DOHH2 (cell line): ENCODE data around the gene TMEM272.

Source experiments
- H3F3A ChIP-seq: fragments of 200-600 bp; sonication (generic), shearing (Covaris generic); 2 replicates; pipeline ENCODE4 v1.6.0; 2016; ENCODE audit warnings: antibody characterized with exemption, mild to moderate bottlenecking; ENCODE audit not compliant: control insufficient read depth, insufficient read depth
- H3K27ac ChIP-seq: fragments of 200-600 bp; sonication (generic); 2 replicates; pipeline ENCODE4 v1.5.1; 2014; ENCODE audit warnings: low read depth, mild to moderate bottlenecking, low read length, moderate library complexity
- H3K27me3 ChIP-seq: fragments of 200-600 bp; sonication (generic); 2 replicates; pipeline ENCODE4 v1.6.1; 2014; ENCODE audit warnings: mild to moderate bottlenecking, low read length, mixed read lengths; ENCODE audit not compliant: control insufficient read depth
- H3K36me3 ChIP-seq: fragments of 200-600 bp; sonication (generic); 2 replicates; pipeline ENCODE4 v1.6.1; 2014; ENCODE audit warnings: mild to moderate bottlenecking, low read length, moderate library complexity, mixed read lengths; ENCODE audit not compliant: control insufficient read depth
- H3K4me1 ChIP-seq: fragments of 200-600 bp; sonication (generic); 2 replicates; pipeline ENCODE4 v1.6.1; 2014; ENCODE audit warnings: mild to moderate bottlenecking, low read length, mixed read lengths; ENCODE audit not compliant: control insufficient read depth
- H3K4me2 ChIP-seq: fragments of 200-600 bp; sonication (generic); 2 replicates; pipeline ENCODE4 v1.6.0; 2014; ENCODE audit warnings: mild to moderate bottlenecking, low read length, moderate library complexity
- H3K4me3 ChIP-seq: fragments of 200-600 bp; sonication (generic); 2 replicates; pipeline ENCODE4 v1.5.1; 2014; ENCODE audit warnings: mild to moderate bottlenecking, low read length, mixed read lengths
- H3K79me2 ChIP-seq: fragments of 200-600 bp; sonication (generic); 2 replicates; pipeline ENCODE4 v1.6.1; 2014; ENCODE audit warnings: mild to moderate bottlenecking, low read length, mixed read lengths; ENCODE audit not compliant: control insufficient read depth
- H3K9me2 ChIP-seq: fragments of 200-600 bp; sonication (generic); replicated peaks from 2 replicates; pipeline ENCODE4 v1.6.1; 2014; ENCODE audit warnings: mild to moderate bottlenecking, low read length, mixed read lengths; ENCODE audit not compliant: control insufficient read depth
- H3K9me3 ChIP-seq: fragments of 200-600 bp; sonication (generic); 2 replicates; pipeline ENCODE4 v1.6.1; 2014; ENCODE audit warnings: antibody characterized with exemption, low read length, mixed read lengths; ENCODE audit not compliant: control insufficient read depth, insufficient read depth
- H4K20me1 ChIP-seq: fragments of 200-600 bp; sonication (generic); 2 replicates; pipeline ENCODE4 v1.6.0; 2014; ENCODE audit warnings: low read depth, mild to moderate bottlenecking, antibody characterized with exemption, low read length, moderate library complexity; ENCODE audit not compliant: control insufficient read depth, insufficient read depth
- CTCF ChIP-seq: fragments of 200-600 bp; sonication (generic); IDR thresholded peaks from one replicate; pipeline ENCODE4 v1.5.1; 2014; ENCODE audit warnings: antibody characterized with exemption, mild to moderate bottlenecking, low read depth, low read length; ENCODE audit not compliant: poor library complexity, severe bottlenecking
- EZH2phosphoT487 ChIP-seq: fragments of 200-600 bp; sonication (generic); IDR thresholded peaks from 2 replicates; pipeline ENCODE4 v1.6.1; 2017; ENCODE audit warnings: borderline replicate concordance, mild to moderate bottlenecking, antibody characterized with exemption, low read length, moderate library complexity, mixed read lengths

Gene TMEM272

GRCh38 chr13:51819544-51819943 lies 25.4 kb downstream of the TMEM272 start:
- no peak for TF ChIP-seq CTCF
- peaks cover 14% of the 10 kb centered on the region for H3F3A ChIP-seq
- no peaks in the 10 kb centered on the region for H3K27me3 ChIP-seq
- no peaks in the 10 kb centered on the region for H3K9me2 ChIP-seq
- H3K79me2 ChIP-seq, result no peaks in the 10 kb centered on the region
- H3K4me1 ChIP-seq, result peaks cover 74% of the 10 kb centered on the region
- H3K4me2 ChIP-seq, result no peak overlapping the region
- no peaks in the 10 kb centered on the region for H3K36me3 ChIP-seq
- H3K9me3 ChIP-seq, result no peaks in the 10 kb centered on the region
- no peak overlapping the region for H3K4me3 ChIP-seq
- H4K20me1 ChIP-seq, result no peaks in the 10 kb centered on the region
- H3K27ac ChIP-seq, result no peak overlapping the region

DNA sequence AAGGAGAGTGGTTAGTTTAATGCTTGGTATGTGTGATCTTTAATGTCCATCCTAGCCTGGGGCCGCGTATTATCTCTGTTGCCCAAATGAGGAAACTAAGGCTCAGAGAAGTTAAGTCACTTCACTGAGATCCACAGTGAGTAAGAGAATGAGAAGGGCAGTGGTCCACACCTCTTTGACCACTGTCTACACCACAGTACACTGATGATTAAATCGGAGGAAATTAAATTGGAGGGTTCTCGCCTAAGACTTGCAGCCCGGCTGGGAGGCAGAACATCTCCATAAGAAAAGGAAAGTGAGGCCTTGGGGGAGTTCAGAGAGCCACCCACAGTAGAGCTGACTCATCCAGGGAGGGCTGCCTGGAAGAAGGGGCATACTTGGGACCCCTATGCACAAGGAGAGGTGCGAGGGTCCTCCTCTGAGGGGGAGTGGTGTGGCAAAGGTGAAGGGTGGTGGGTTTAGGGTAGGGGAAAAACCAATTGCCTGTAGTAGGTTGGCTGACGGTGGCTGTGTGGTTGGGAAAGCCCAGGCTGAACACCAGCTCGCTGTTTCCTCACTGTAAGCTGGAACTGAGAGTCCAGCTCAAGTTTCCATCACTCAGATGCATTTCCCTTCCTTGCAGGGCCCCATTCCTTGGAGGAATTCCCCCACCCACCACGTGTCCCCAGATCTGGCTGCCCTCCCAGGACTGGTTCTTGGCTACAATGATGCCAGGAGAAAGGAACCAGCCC lies 26.0 kb downstream of the TMEM272 start:
- H3K79me2 ChIP-seq, result no peaks in the 10 kb centered on the region
- no peaks in the 10 kb centered on the region for H3K27me3 ChIP-seq
- H3K4me2 ChIP-seq, result no peak overlapping the region
- peaks cover 11% of the 10 kb centered on the region for H3F3A ChIP-seq
- no peaks in the 10 kb centered on the region for H3K9me2 ChIP-seq
- H3K4me1 ChIP-seq, result peaks cover 74% of the 10 kb centered on the region
- no peaks in the 10 kb centered on the region for H3K36me3 ChIP-seq
- no peaks in the 10 kb centered on the region for H3K9me3 ChIP-seq
- no peaks in the 10 kb centered on the region for H4K20me1 ChIP-seq
- no peak overlapping the region for H3K4me3 ChIP-seq
- TF ChIP-seq EZH2phosphoT487 (no peak), CTCF (no peak)
- H3K27ac ChIP-seq, result no peak overlapping the region

DNA sequence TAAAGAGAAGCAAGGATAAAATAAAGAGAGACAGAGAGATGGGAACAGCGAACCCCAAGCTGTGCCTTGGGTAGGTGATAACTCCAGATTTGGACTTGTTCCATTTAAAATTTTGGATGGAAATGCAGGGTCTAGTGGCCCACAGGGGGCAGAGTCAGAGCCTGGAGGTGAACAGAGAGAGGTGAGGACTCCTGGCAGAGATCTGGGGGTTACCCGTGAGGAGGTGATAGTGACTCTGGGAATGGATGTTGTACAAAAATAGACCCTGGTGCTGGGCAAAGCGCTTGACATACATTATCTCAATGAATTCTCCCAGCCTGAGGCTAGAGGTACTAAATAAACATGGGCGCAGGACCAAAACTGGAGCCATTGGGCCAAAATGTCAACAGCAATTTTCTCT lies 26.7 kb downstream of the TMEM272 start:
- no peaks in the 10 kb centered on the region for H3K27me3 ChIP-seq
- H3K79me2 ChIP-seq, result no peaks in the 10 kb centered on the region
- H3K4me1 ChIP-seq, result peaks cover 74% of the 10 kb centered on the region
- H3K36me3 ChIP-seq, result no peaks in the 10 kb centered on the region
- no peak overlapping the region for H3K4me2 ChIP-seq
- H3K9me3 ChIP-seq, result no peaks in the 10 kb centered on the region
- H3F3A ChIP-seq, result peaks cover 9% of the 10 kb centered on the region; the same call in 1 of the 2 replicates
- no peak overlapping the region for H3K27ac ChIP-seq
- no peaks in the 10 kb centered on the region for H3K9me2 ChIP-seq
- TF ChIP-seq CTCF (no peak), EZH2phosphoT487 (no peak)
- no peaks in the 10 kb centered on the region for H4K20me1 ChIP-seq
- H3K4me3 ChIP-seq, result no peak overlapping the region
